Measurements from ENCODE around the gene DENND4C.
"Not testable (repeated sequence)": the region's sequence is repeated elsewhere in the genome, so short reads cannot be mapped to it uniquely, and the experiment has no call there.

DENND4C gene

DNA sequence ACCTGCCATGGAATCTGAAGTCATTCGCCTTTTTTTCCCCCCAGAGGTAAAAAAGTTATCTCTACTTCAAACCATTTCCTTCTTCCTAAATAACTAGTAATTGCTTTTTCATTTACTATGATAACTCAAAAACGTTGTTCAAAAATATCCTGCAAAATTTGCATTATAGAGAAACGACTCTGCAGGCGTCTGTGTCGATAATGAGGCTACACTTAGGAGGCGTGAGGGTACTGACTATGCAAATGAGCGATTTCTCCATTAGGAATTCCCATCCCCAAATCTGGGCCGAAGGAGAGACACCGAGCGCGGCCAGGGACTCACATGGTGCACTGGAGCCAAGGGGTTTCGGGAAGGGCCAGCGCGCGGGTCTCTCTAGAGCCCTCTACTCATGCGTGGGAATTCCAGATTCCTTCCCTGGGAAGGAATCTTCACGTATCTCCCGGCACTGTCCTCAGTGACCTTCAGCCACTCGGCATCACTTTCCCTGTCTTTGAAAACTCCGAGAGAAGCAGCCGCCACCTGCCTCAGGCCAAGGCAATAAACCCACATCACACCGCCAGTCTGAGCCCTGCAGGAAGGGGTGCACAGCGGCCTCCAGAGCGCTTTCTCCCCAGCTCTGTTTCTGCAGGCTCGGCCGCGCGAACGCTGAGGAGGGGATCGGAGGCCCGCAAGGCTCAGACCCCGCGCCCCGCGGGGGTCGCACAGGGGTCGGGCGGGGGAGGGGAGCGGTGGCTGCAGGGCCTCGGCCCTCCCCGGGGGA, 718 bp upstream of the DENND4C start:
- peak; percentile 56 for DNase-seq

DNA sequence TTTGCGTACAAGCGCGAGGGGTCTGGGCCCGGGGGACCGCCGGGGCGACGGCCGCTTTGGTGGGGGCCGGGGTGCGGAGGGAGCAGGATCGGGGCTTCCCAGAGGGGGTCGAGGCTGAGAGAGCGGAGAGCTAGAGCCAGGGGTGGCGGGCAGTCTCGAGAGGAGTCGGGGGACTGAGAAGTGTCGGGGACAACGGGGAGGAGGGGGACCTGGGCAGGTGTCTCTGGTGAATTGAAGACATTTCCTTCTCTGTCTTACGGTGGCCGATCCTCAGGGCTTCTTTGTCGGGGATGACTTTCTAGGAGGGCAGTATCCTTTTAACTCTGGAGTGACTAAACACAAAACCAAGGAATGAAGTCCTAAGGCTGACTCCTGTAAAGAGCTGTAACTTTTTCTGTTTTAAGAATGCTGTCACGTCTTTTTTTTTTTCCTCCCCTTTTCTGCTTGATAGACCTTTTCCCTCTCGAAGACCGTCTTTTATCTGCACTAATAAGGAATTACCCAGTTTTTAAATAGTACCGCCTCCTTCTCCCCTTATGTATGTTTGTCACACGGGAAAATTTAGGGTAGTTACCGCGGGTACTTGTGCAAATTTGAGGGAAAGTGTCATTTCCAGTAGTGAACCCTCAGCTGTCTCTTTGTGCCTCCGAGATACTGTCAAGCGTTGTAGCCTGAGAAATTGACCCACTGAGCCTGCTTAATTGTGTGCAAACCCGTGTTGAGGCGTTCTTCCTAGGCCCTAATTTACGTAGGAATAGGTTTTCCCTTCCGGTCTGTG, 822 bp downstream of the DENND4C start:
- no peak for DNase-seq

DNA sequence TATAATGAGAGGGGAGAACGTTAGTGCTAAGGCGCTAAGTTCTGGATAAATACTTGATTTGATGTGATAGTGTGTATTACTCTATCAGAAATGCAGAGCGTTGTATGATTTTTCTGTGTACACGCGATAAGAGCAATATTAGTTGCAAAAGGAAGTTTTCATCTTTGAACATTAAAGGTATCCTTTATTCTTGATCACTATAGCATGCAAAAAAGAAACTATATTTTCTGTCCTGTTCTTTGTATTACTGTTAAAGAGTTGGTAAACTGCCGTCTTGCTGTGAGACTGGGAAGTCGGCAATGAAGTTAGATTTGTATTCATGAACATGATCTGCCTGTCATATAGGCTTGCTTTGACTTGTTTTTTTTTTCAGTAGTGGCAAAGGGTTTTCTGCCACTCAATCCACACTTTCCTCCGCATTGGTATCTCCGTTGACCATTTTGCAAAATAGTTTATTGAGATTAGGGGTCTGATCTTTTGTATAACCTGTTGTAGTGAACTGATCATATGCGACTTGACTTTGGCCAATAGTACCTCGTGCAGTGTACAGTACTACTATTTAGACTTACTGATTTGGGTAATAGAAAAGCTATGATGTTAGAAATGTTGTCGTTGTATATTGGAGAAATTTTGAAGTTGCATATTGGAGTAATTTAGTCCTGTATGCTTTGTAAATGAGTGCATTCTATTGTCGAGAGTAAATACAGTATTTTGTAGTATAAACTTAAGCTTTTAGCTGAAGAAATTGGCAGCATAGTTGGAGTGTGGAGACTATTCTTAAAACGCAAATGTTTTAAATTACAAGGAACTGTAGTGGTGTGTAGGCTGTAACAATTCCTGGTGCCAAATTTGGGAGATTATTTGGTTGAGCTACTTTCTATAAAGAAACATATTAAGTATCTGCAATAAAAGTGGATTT, 1.7 kb downstream of the DENND4C start:
- no peak for DNase-seq

DNA sequence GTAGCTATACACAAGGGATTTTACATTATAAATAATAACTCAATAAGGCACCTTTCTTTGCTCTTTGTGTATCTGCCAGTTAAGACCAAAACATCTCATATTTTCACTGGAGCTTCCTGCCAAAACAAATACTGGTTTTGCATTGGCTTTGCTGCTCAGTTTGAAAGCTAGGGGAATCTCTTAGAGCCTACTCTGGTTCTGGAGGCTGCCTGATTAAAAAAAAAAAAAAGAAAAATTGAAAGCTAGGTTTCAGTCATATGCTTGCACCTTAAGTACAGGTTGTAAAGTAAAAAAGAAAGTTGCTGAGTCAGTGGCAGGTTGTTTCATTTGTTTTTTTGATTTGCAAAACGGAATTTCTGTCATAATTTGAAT, 2.3 kb downstream of the DENND4C start:
- DNase-seq = no peak

DNA sequence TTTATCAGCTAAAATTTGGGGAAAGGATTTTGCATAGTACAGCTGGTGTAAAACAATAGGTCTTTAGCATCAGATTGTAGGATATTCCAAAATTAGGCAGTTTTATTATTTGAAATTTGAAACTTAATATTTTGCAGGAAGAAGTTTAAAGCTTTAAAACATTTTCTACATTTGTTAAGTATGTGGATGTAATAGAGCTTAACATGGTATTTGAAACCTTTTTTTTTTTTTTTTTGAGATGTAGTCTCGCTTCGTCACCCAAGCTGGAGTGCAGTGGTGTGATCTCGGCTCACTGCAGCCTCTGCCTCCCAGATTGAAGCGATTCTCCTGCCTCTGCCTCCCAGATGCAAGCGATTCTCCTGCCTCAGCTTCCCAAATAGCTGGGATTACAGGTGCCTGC, 2.9 kb downstream of the DENND4C start:
- DNase-seq = no peak

DNA sequence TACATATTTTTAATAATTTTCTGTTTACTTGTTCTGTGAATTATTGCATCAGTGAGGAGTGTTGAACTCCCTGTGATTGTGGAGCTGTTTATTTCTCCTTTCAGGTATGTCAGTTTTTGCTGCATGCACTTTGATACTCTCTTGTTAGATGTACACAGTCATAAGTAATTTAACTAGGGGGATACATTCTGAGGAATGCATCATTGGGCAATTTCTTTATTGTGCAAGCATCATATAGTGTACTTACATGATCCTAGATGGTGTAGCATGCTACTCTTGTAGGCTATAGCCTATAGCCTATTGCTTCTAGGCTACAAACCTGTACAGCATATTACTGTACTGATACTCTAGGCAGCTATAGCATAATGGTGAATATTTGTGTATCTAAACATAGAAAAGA, 9.5 kb downstream of the DENND4C start:
- no peak for DNase-seq

DNA sequence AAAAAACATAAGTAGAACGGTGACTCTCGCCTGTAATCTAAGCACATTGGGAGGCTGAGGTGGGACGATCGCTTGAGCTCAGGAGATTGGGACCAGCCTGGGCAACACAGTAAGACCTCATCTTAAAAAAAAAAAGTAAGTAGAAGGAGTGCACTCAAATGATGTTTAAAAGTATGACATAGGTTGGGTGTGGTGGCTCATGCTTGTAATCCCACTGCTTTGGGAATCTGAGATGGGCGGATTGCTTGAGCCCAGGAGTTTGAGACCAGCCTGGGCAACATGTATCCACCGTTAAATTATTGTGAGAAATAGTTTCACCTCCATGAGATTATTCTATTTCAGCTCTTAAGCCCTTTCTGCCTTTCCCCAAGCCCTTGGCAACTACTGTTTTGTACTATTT, 11.2 kb downstream of the DENND4C start:
- DNase-seq = no peak

DNA sequence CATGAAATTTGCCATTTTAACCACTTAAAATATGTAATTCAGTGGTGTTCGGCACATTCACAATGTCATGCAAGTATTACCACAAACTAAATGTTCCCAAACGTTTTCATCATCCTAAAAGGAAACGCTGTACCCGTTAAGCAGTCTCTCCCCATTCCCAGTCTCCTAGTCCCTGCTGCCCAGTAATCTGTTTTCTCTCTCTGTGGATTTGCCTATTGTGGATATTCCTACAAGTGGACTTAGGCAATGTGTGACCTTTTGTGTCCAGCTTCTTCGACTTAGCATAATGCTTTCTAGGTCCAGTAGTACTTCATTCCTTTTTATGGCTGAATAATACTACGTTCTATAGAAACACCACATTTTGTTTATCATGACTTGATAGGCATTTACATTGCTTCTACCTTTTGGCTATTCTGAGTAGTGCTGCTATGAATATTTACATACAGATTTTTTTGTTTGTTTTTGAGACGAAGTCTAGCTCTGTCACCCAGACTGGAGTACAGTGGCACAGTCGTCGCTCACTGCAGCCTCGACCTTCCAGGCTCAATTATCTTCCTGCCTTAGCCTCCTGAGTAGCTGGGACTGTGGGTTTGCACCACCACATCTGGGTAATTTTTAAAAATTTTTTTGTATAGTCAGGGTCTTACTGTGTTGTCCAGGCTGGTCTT, 13.0 kb downstream of the DENND4C start:
- no peak for DNase-seq

DNA sequence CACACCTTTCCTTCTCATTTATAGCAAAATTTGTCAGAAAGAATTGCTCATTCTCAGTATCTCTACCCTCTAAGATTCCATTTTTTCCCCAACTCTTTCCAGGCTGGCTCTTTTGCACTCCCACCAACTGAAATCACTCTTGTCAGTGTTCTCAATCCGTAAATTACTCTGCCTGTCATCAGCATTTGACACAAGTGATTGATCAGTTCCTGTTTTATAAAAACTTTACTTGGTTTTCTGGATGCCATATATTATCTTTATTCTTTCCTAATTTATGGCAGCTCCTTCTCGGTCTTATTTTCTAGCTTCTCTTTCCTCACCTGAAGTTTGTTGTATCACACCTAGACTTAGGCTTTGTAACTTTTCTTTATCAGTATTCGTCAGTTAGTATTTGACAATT, 16.4 kb downstream of the DENND4C start:
- DNase-seq = no peak

DNA sequence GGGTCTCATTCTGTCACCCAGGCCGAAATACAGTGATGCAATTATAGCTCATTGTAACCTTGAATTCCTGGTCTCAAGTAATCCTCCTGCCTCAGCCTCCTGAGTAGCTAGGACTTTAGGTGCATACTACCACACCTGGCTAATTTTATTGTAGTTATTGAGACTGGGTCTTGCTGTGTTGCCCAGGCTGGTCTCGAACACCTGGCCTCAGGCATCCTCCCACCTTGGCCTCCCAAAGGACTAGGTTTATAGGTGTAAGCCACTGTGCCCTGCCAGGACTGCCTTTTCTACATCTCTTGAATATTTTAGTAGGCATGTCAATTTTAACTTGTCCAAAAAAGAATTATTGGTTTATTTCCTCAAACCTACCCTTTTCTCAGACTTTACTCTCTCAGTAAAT, 16.9 kb downstream of the DENND4C start:
- no peak for DNase-seq

DNA sequence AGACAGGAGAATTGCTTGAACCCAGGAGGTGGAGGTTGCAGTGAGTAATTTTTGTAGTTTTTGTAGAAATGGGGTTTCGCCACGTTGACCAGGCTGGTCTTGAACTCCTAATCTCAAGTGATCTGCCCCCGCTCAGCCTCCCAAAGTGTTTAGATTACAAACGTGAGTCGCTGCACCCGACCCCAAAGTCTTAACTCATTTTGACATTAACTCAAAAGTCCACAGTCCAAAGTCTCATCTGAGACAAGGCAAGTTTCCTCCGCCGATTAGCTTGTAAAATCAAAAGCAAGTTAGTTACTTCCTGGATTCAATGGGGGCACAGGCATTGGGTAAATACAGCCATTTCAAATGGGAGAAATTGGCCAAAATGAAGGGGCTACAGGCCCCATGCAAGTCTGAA, 19.9 kb downstream of the DENND4C start:
- DNase-seq = not testable (repeated sequence)

DNA sequence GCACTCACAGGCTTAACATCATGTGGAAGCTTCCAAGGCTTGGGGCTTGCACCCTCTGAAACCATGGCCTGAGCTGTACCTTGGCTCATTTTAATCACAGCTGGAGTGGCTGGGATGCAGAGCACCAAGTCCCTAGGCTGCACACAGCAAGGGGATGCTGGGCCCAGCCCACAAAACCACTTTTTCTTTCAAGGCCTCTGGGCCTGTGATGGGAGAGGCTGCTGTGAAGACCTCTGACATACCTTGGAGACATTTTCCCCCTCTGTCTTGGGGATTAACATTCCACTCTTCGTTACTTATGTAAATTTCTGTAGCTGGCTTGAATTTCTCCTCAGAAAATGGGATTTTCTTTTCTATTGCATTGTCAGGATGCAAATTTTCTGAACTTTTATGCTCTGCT, 20.7 kb downstream of the DENND4C start:
- DNase-seq = not testable (repeated sequence)

DNA sequence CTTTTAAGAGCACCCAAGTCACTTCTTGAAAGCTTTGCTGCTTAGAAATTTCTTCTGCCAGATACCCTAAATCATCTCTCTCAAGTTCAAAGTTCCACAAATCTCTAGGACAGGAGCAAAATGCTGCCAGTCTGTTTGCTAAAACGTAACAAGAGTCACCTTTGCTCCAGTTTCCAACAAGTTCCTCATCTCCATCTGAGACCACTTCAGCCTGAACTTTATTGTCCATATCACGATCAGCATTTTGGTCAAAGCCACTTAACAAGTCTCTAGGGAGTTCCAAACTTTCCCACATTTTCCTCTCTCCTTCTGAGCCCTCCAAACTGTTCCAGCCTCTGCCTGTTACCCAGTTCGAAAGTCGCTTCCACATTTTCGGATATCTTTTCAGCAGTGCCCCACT, 21.1 kb downstream of the DENND4C start:
- not testable (repeated sequence) for DNase-seq

DNA sequence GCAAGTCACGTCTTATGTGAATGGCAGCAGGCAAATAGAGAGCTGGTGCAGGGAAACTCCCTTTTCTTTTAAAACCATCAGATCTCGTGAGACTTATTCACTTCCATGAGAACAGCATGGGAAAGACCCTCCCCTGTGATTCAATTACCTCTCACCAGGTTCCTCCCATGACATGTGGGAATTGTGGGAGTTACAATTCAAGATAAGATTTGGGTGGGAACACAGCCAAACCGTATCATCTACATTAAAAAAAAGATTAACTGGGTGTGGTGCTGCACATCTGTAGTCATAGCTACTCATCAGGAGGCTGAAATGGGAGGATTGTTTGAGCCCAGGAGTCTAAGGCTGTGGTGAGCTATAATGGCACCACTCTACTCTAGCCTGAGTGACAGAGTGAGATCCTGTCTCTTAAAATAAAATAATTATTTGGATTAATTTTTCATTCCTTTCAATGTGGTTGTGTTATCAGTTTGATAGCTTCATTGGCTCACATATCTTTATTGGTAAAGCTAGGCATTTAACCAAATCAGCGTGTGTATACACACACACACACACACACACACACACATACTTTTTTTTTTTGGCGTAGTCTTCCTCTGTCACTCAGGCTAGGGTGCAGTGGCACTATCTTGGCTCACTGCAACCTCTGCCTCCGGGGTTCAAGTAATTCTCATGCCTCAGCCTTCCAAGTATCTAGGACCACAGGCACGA, 21.8 kb downstream of the DENND4C start:
- DNase-seq = no peak

DNA sequence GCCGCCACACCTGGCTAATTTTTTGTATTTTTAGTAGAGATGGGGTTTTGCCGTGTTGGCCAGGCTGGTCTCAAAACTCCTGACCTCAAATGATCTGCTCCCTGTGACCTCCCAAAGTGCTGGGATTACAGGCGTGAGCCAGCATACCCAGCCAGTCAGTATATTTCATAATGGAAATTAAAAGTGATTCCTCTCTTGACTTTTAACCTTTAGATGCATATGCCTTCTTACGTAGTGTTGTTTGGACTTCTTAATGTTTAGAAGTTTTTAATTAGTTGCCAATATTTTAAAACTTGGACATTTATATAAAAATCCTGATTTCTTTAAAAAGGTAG, 22.4 kb downstream of the DENND4C start:
- DNase-seq = no peak

DNA sequence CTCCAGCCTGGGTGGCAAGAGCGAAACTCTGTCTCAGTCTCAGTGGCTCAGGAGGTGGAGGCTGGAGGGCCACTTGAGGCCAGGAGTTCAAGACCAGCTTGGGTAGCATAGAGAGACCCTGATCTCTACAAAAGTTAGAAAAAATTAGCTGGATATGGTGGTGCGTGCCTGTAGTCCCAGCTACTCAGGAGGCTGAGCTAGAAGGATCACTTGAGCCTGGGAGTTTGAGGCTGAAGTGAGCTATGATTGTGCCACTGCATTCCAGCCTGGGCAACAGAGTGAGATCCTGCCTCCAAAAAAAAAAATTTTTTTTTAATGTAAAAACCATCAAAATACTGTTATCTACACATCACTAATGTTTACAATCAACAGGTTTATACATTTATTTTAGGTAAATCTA, 24.6 kb downstream of the DENND4C start:
- no peak for DNase-seq

DNA sequence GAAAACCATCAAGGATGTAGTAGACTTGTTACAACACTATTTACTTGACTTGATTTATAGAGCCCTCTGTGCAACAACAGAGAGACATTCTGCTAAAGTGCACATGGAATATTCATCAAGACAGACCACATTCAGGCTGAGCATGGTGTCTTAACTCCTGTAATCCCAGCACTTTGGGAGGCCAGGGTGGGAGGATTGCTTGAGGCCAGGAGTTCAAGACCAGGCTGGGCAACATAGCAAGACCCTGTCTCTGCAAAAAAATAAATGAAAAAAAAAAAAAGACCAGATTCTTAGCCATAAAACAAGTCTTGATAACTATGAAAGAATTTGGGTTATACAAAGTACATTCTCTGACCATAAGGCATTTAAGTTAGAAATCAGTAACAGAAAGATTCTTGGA, 25.3 kb downstream of the DENND4C start:
- no peak for DNase-seq

DNA sequence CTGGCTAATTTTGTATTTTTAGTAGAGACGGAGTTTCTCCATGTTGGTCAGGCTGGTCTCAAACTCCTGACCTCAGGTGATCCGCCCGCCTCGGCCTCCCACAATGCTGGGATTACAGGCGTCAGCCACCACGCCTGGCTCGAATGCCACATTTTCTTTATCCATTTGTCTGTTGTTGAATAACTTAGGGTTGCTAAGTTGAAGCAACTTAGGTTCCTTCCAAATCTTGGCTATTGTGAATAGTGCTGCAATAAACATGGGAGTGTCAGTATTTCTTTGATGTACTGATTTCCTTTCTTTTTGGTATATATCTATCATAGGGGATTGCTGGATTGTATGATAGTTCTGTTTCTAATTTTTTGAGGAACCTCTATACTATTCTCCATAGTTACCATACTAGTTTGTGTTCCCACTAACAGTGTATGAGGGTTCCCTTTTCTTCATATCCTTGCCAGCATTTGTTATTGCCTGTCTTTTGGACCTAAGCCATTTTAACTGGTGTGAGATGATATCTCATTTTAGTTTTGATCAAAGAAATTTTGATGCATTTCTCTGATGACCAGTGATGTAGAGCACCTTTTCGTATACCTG, 29.3 kb downstream of the DENND4C start:
- DNase-seq = not testable (repeated sequence)

DNA sequence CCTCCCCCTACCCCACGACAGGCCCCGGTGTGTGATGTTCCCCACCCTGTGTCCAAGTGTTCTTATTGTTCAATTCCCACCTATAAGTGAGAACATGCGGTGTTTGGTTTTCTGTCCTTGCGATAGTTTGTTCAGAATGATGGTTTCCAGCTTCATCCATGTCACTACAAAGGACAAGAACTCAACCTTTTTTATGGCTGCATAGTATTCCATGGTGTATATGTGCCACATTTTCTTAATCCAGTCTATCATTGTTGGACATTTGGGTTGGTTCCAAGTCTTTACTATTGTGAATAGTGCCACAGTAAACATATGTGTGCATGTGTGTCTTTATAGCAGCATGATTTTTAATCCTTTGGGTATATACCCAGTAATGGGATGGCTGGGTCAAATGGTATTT, 35.1 kb downstream of the DENND4C start:
- not testable (repeated sequence) for DNase-seq

DNA sequence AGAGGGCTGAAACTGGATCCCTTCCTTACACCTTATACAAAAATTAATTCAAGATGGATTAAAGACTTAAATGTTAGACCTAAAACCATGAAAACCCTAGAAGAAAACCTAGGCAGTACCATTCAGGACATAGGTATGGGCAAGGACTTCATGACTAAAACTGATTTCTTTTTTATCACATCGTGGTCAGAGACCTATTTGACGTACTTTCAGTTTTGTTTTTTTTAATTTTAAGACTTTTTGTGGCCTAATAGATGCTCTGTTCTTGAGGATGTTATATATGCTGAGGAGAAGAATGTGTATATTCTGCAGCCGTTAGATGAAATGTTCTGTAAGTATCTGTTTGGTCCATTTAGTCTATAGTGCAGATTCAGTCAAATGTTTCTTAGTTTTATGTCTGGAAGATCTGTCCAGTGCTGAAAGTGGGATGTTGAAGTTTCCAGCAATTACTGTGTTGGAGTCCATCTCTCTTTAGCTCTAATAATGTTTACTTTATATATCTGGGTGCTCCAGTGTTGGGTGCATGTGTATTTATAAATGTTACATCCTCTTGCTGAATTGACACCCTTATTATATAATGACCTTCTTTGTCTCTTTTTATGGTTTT, 36.4 kb downstream of the DENND4C start:
- not testable (repeated sequence) for DNase-seq

DNA sequence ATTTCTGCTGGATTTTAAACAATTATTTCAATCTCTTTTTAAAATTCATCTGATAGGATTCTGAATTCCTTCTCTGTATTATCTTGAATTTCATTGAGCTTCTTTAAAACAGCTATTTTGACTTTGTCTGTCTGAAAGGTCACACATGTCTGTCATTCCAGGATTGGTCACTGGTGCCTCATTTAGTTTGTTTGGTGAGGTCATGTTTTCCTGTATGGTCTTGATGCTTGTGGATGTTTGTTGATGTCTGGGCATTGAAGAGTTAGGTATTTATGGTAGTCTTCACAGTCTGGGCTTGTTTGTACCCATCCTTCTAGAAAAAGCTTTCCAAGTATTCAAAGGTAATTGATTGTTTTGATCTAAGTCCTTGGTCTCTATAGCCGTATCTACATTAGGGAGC, 39.1 kb downstream of the DENND4C start:
- no peak for DNase-seq
